ENCODE measurements around the gene ZNF410.

- TF ChIP-seq CTCF (optimal IDR thresholded peaks at IDR 0.05 in 1 of 3, IDR thresholded peaks at IDR 0.05 in 1 of 3, conservative IDR thresholded peaks at IDR 0.05 in 1 of 3; ENCODE audit: extremely low read depth in 1 of 3, insufficient read depth in 2 of 3, low read length in 3 of 3) (no peak), EZH2 (IDR thresholded peaks at IDR 0.05; ENCODE audit: low read length) (no peak)
Measured at GRCh38 chr14:73961192-73961591, 74.5 kb downstream of the ZNF410 start.

Data from keratinocyte (primary cell).